Spleen (tissue), 7 donors: ENCODE data around the gene NHERF2.

Experiments used
- CTCF ChIP-seq, 11 experiments: fragments of 200-600 bp in 7 of 11; fragments of 450-650 bp in 4 of 11; sonication (generic) in 4 of 11; IDR thresholded peaks in 8 of 11; conservative IDR thresholded peaks in 3 of 11; 1 replicate in 7 of 11; 2 replicates in 4 of 11; pipeline versions ENCODE4 v1.4.0 to v1.8.0; 2016 to 2021; ENCODE audit warnings: antibody characterized with exemption in 11 of 11, inconsistent platforms in 4 of 11, mild to moderate bottlenecking in 1 of 11
- POLR2A ChIP-seq, 3 donors: fragments of 450-650 bp; IDR thresholded peaks; one replicate each; pipeline ENCODE4 v1.5.1; 2017; ENCODE audit warnings: antibody characterized with exemption in 3 of 3, mild to moderate bottlenecking in 1 of 3
- POLR2AphosphoS5 ChIP-seq, 3 donors: sonication (generic); formaldehyde crosslinking; IDR thresholded peaks; one replicate each; pipeline ENCODE4 v1.5.1; 2017; ENCODE audit warnings: antibody characterized with exemption in 3 of 3
- donor health status: DM: no; HTN: no; CAD: no; lungs with moderate emphysema.
- donor health status: DM: no; HTN: no; CAD: no.
- donor health status: DM: no; HTN: no; CAD: no.

- TF ChIP-seq CTCF (IDR thresholded peaks at IDR 0.05 in 8 of 11, conservative IDR thresholded peaks at IDR 0.05 in 3 of 11) = peak in 1 of 11 experiments; percentile 35
- TF ChIP-seq POLR2A (IDR thresholded peaks at IDR 0.05) = no peak
- peak in 2 of 3 donors; percentile 58 to 80 for TF ChIP-seq POLR2AphosphoS5 (IDR thresholded peaks at IDR 0.05)
Observed at GRCh38 chr16:2046893-2047329, 20.2 kb downstream of the NHERF2 start.
